RWPE2 (cell line): ENCODE results near the gene PRR22.
"Not testable (repeated sequence)": the region's sequence is repeated elsewhere in the genome, so short reads cannot be mapped to it uniquely, and the experiment has no call there.

Experiments used
- ATAC-seq: fragments of 200-7000 bp; cut with Tn5 transposase; 3 replicates; pipeline ENCODE4 v1.9.1; 2021; ENCODE audit warnings: low read depth
- DNase-seq: peaks from one replicate; pipeline ENCODE4 v3.0.0-alpha.2; 2020; ENCODE audit warnings: low spot score
- H3K27ac ChIP-seq: fragments of 450-650 bp; 2 replicates; pipeline ENCODE4 v1.5.1; 2017; ENCODE audit warnings: mild to moderate bottlenecking; ENCODE audit not compliant: poor library complexity, severe bottlenecking
- H3K27me3 ChIP-seq: fragments of 250-450 bp; sonication (Bioruptor Pico); 2 replicates; pipeline ENCODE4 v1.5.1; 2021; ENCODE audit warnings: mild to moderate bottlenecking, moderate library complexity; ENCODE audit not compliant: insufficient read depth, poor library complexity, severe bottlenecking
- H3K36me3 ChIP-seq: fragments of 250-450 bp; sonication (Bioruptor Pico); 2 replicates; pipeline ENCODE4 v1.5.1; 2020; ENCODE audit warnings: low read depth, mild to moderate bottlenecking, moderate library complexity
- H3K4me1 ChIP-seq: fragments of 250-450 bp; sonication (Bioruptor Pico); 2 replicates; pipeline ENCODE4 v1.5.1; 2021; ENCODE audit warnings: mild to moderate bottlenecking, moderate library complexity; ENCODE audit not compliant: insufficient read depth, poor library complexity, severe bottlenecking
- H3K4me3 ChIP-seq: fragments of 250-450 bp; sonication (Bioruptor Pico); 2 replicates; pipeline ENCODE4 v1.5.1; 2021; ENCODE audit warnings: mild to moderate bottlenecking, moderate library complexity; ENCODE audit not compliant: severe bottlenecking
- H3K9me3 ChIP-seq: fragments of 250-450 bp; sonication (Bioruptor Pico); 2 replicates; pipeline ENCODE4 v1.5.1; 2021; ENCODE audit warnings: mild to moderate bottlenecking, moderate library complexity; ENCODE audit not compliant: severe bottlenecking
- TF ChIP-seq, protein P1 (sequence below): fragments of 450-650 bp; IDR thresholded peaks from one replicate; pipeline ENCODE4 v1.5.1; 2017; ENCODE audit warnings: mild to moderate bottlenecking, moderate library complexity; ENCODE audit not compliant: poor library complexity, severe bottlenecking

The PRR22 gene

DNA sequence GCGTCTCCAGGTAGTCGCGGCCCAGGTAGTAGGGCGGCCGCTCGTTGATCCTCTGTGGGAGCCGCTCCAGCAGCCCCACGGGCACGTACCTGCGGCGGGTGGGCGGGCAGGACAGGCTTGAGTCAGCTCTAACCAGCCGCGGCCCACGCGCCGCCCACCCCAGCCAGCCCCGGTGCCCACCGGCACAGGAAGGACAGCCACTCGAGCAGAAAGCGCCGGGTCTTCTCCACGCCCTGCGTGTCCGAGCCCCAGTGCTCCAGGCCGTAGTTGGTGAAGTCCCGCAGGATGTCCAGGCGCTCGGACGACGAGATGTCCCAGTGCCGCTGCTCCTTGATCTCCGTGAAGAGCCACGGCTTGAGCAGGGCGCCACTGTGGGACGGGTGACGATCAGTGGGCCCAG lies 877 bp upstream of the PRR22 start:
- H3K4me3 ChIP-seq, result no peak overlapping the region
- TF ChIP-seq, protein P1, sequence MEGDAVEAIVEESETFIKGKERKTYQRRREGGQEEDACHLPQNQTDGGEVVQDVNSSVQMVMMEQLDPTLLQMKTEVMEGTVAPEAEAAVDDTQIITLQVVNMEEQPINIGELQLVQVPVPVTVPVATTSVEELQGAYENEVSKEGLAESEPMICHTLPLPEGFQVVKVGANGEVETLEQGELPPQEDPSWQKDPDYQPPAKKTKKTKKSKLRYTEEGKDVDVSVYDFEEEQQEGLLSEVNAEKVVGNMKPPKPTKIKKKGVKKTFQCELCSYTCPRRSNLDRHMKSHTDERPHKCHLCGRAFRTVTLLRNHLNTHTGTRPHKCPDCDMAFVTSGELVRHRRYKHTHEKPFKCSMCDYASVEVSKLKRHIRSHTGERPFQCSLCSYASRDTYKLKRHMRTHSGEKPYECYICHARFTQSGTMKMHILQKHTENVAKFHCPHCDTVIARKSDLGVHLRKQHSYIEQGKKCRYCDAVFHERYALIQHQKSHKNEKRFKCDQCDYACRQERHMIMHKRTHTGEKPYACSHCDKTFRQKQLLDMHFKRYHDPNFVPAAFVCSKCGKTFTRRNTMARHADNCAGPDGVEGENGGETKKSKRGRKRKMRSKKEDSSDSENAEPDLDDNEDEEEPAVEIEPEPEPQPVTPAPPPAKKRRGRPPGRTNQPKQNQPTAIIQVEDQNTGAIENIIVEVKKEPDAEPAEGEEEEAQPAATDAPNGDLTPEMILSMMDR, result no peak
- no peaks in the 10 kb centered on the region for H3K9me3 ChIP-seq
- no peaks in the 10 kb centered on the region for H3K27me3 ChIP-seq
- peaks cover 44% of the 10 kb centered on the region for H3K36me3 ChIP-seq
- ATAC-seq (no peak), DNase-seq (no peak)
- no peak overlapping the region for H3K27ac ChIP-seq
- H3K4me1 ChIP-seq, result no peaks in the 10 kb centered on the region

DNA sequence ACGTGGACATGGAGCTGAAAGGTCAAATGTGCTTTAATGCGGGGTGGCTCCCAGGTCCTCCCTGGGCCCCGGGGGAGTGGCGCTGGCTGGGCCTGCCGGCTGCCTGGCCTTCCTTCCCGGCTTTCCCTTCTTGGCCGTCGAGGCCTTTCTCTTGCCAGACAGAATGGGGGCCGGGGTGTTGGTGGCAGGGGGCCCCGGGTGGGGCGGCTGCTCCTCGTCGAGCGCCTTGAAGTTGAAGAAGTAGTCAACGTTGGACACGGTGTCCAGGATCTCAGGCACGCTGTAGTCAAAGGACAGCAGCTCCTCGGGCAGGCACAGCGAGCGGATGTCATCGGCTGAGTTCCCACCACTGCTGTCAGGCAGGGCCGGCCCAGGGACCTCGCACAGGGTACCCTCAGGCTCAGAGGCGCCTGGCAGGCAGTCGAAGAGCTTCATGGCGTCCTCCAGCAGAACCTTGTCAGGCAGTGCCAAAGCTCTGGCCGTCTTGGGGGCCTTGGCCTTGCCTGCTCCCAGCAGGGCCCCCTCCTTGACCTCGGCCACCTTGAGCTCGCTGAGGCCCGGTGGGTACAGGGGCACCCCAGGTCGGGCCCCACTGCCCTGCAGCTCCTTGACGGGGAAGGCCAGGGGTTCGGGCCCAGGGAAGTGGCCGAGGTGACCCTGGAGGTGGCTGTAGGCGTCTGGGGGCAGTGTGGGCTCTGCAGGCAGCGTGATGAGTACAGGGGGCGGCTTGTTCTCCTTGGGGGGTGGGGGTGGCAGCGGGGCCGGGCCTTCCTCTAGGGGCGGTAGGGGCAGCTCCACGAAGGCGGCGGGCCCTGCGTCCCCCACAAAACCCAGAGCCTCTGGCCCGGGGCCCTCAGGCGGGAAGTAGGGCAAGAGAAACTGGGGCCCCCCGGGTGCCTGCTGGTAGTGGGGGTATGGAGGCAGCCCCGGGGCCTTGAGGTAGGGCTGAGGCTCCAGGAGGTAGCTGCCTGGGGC lies 1.3 kb downstream of the PRR22 start:
- Histone ChIP-seq H3K36me3 (peaks cover 26% of the 10 kb centered on the region), H3K4me1 (no peaks in the 10 kb centered on the region), H3K27me3 (no peaks in the 10 kb centered on the region), H3K27ac (no peak overlapping the region), H3K4me3 (no peak overlapping the region), H3K9me3 (no peaks in the 10 kb centered on the region)
- TF ChIP-seq, protein P1, result no peak
- no peak for ATAC-seq
- no peak for DNase-seq

DNA sequence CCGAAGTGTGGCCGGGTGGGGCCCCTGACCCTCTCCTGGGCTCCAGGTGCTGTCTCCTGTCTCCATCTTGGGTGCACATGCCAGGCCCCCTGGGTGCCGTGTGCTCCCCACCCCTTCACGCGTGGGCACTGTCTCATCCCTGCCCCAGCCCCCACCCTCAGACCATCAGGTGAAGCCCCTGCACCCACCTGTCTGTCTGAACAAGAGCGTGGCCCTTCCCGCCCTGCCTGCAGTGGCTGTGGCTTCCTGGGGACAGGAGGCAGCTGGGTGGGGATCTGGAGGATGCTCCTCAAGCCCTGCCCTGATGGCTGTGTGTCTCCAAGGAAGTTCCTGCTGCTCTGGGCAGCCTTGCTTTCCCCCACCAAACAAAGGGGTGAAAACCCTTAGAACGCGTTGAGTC lies 2.2 kb downstream of the PRR22 start:
- Histone ChIP-seq H3K27me3 (no peaks in the 10 kb centered on the region), H3K27ac (no peak overlapping the region), H3K4me1 (no peaks in the 10 kb centered on the region), H3K36me3 (peaks cover 17% of the 10 kb centered on the region), H3K4me3 (no peak overlapping the region), H3K9me3 (no peaks in the 10 kb centered on the region)
- DNase-seq, result no peak
- ATAC-seq, result no peak; the same call in 2 of the 3 replicates
- TF ChIP-seq, protein P1, result no peak

DNA sequence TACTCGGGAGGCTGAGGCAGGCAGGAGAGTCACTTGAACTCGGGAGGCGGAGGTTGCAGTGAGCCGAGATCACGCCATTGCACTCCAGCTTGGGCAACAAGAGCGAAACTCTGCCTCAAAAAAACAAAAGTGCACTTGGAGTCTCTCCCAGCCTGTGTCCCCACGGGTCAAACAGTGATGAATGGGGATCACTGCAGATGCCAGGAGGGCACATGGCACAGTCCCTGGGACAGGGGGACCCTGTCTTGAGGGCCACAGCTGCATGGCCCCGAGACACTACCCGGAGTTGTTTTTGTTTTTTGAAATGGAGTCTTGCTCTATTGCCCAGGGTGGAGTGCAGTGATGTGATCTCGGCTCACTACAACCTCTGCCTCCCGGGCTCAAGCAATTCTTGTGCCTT lies 3.6 kb downstream of the PRR22 start:
- not testable (repeated sequence) for ATAC-seq, DNase-seq

DNA sequence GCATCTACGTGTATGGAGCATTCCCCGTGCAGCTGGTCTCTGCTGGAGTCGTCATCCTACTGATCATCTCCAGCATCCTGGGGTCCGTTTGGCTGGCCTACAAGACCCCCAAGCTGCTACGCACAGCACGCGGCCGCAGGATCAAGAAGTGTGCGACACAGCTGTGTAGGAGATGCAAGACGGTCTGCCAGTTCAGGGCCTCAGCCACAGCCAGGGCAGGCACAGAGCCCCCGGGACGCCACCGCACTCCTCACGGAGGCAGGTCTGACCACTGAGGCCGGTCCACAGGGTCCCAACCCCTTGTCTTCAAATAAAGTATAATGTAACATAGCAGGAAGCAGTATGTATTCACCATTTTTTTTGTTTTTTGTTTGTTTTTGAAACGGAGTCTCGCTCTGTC lies 6.1 kb downstream of the PRR22 start:
- no peaks in the 10 kb centered on the region for H3K27me3 ChIP-seq
- TF ChIP-seq, protein P1, result no peak
- DNase-seq (no peak), ATAC-seq (no peak)
- H3K4me1 ChIP-seq, result no peaks in the 10 kb centered on the region
- H3K4me3 ChIP-seq, result no peak overlapping the region
- no peaks in the 10 kb centered on the region for H3K36me3 ChIP-seq
- no peaks in the 10 kb centered on the region for H3K9me3 ChIP-seq
- H3K27ac ChIP-seq, result no peak overlapping the region

More for the DNA sequence above, 3.6 kb downstream of the PRR22 start:
- H3K27me3 ChIP-seq, H3K4me3 ChIP-seq, H3K9me3 ChIP-seq, H3K27ac ChIP-seq, H3K4me1 ChIP-seq, H3K36me3 ChIP-seq: not testable (repeated sequence)
